Epithelial cell of prostate (primary cell): ENCODE data around the gene P2RY2.
"Not testable (repeated sequence)": the region's sequence is repeated elsewhere in the genome, so short reads cannot be mapped to it uniquely, and the experiment has no call there.

Experiments
- DNase-seq: peaks from one replicate; pipeline ENCODE4 v3.0.0-alpha.2; 2011; ENCODE audit warnings: low read depth, low spot score
- H3K27ac ChIP-seq: fragments of 450-650 bp; 2 replicates; pipeline ENCODE4 v1.5.1; 2017; ENCODE audit warnings: mild to moderate bottlenecking

The P2RY2 gene

GRCh38 chr11:73186886-73187285 lies 31.2 kb upstream of the P2RY2 start:
- no peak for DNase-seq
- peak overlapping the region; percentile 99 for H3K27ac ChIP-seq

GRCh38 chr11:73187854-73188253 lies 30.2 kb upstream of the P2RY2 start:
- peak overlapping the region; percentile 99 for H3K27ac ChIP-seq
- no peak for DNase-seq

GRCh38 chr11:73188301-73188700 lies 29.8 kb upstream of the P2RY2 start:
- no peak for DNase-seq
- H3K27ac ChIP-seq = peak overlapping the region; percentile 99

- H3K27ac ChIP-seq = no peak overlapping the region
- no peak for DNase-seq
Measured at GRCh38 chr11:73189315-73189714, 28.8 kb upstream of the P2RY2 start.

GRCh38 chr11:73189723-73190556 lies 28.1 kb upstream of the P2RY2 start:
- H3K27ac ChIP-seq = no peak overlapping the region
- DNase-seq = no peak

GRCh38 chr11:73190557-73190885 lies 27.6 kb upstream of the P2RY2 start:
- H3K27ac ChIP-seq = no peak overlapping the region
- no peak for DNase-seq

GRCh38 chr11:73191151-73191550 lies 26.9 kb upstream of the P2RY2 start:
- DNase-seq = no peak

GRCh38 chr11:73192272-73192671 lies 25.8 kb upstream of the P2RY2 start:
- DNase-seq = peak; percentile 94
- H3K27ac ChIP-seq = peak overlapping the region; percentile 94

More at GRCh38 chr11:73191151-73191550, 26.9 kb upstream of the P2RY2 start:
- no peak overlapping the region for H3K27ac ChIP-seq

- DNase-seq = no peak
- H3K27ac ChIP-seq = peak overlapping the region; percentile 94
Measured at GRCh38 chr11:73193251-73194033, 24.6 kb upstream of the P2RY2 start.

- peak overlapping the region; percentile 94 for H3K27ac ChIP-seq
- DNase-seq = no peak
Measured at GRCh38 chr11:73194034-73194507, 24.0 kb upstream of the P2RY2 start.

- DNase-seq = peak; percentile 75
Measured at GRCh38 chr11:73194593-73194992, 23.5 kb upstream of the P2RY2 start.

GRCh38 chr11:73195191-73196007 lies 22.7 kb upstream of the P2RY2 start:
- H3K27ac ChIP-seq = peak overlapping the region; percentile 94
- DNase-seq = peak; percentile 94

More at GRCh38 chr11:73194593-73194992, 23.5 kb upstream of the P2RY2 start:
- H3K27ac ChIP-seq = peak overlapping the region; percentile 94

- DNase-seq = no peak
- H3K27ac ChIP-seq = peak overlapping the region; percentile 94
Measured at GRCh38 chr11:73196576-73196975, 21.5 kb upstream of the P2RY2 start.

GRCh38 chr11:73197348-73197747 lies 20.7 kb upstream of the P2RY2 start:
- no peak for DNase-seq
- peak overlapping the region; percentile 94 for H3K27ac ChIP-seq

- DNase-seq = not testable (repeated sequence)
- H3K27ac ChIP-seq = peak overlapping the region; percentile 94
Measured at GRCh38 chr11:73197787-73198186, 20.3 kb upstream of the P2RY2 start.

GRCh38 chr11:73198677-73199076 lies 19.4 kb upstream of the P2RY2 start:
- H3K27ac ChIP-seq = peak overlapping the region; percentile 94
- no peak for DNase-seq

GRCh38 chr11:73199446-73199845 lies 18.6 kb upstream of the P2RY2 start:
- DNase-seq = no peak
- H3K27ac ChIP-seq = no peak overlapping the region

GRCh38 chr11:73200256-73200655 lies 17.8 kb upstream of the P2RY2 start:
- no peak for DNase-seq

GRCh38 chr11:73201249-73201648 lies 16.8 kb upstream of the P2RY2 start:
- no peak for DNase-seq
- peak overlapping the region; percentile 31 for H3K27ac ChIP-seq

More at GRCh38 chr11:73200256-73200655, 17.8 kb upstream of the P2RY2 start:
- H3K27ac ChIP-seq = peak overlapping the region; percentile 31
